ENCODE results near the gene IP6K3.

GRCh38 chr6:33750244-33750991 is 3.7 kb upstream of the IP6K3 start:
- no peak for TF ChIP-seq CTCF (IDR thresholded peaks at IDR 0.05)
- TF ChIP-seq, protein P1, sequence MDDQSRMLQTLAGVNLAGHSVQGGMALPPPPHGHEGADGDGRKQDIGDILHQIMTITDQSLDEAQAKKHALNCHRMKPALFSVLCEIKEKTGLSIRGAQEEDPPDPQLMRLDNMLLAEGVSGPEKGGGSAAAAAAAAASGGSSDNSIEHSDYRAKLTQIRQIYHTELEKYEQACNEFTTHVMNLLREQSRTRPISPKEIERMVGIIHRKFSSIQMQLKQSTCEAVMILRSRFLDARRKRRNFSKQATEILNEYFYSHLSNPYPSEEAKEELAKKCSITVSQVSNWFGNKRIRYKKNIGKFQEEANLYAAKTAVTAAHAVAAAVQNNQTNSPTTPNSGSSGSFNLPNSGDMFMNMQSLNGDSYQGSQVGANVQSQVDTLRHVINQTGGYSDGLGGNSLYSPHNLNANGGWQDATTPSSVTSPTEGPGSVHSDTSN (IDR thresholded peaks at IDR 0.05) = no peak
- TF ChIP-seq, protein P2, sequence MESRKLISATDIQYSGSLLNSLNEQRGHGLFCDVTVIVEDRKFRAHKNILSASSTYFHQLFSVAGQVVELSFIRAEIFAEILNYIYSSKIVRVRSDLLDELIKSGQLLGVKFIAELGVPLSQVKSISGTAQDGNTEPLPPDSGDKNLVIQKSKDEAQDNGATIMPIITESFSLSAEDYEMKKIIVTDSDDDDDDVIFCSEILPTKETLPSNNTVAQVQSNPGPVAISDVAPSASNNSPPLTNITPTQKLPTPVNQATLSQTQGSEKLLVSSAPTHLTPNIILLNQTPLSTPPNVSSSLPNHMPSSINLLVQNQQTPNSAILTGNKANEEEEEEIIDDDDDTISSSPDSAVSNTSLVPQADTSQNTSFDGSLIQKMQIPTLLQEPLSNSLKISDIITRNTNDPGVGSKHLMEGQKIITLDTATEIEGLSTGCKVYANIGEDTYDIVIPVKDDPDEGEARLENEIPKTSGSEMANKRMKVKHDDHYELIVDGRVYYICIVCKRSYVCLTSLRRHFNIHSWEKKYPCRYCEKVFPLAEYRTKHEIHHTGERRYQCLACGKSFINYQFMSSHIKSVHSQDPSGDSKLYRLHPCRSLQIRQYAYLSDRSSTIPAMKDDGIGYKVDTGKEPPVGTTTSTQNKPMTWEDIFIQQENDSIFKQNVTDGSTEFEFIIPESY (IDR thresholded peaks at IDR 0.05; ENCODE audit: borderline replicate concordance, low read depth) = no peak
- TF ChIP-seq RAD21 (IDR thresholded peaks at IDR 0.05; ENCODE audit: low read length) = no peak
- no peak for TF ChIP-seq TCF12 (IDR thresholded peaks at IDR 0.05)
- no peak for TF ChIP-seq EP300 (IDR thresholded peaks at IDR 0.05; ENCODE audit: borderline replicate concordance in 1 of 2, low read depth in 1 of 2, low read length in 1 of 2)
- no peak for TF ChIP-seq USF1 (IDR thresholded peaks at IDR 0.05; ENCODE audit: borderline replicate concordance, low read depth)
- no peak for TF ChIP-seq SMC3 (IDR thresholded peaks at IDR 0.05; ENCODE audit: low read depth, low read length)
- no peak for TF ChIP-seq MXI1 (IDR thresholded peaks at IDR 0.05; ENCODE audit: low read depth, low read length)
- TF ChIP-seq JUND (IDR thresholded peaks at IDR 0.05) = no peak

Measured in SK-N-SH (cell line).